Activated T-cell treated with anti-CD3 and anti-CD28 coated beads for 24 hours (primary cell): ENCODE data around the gene SMC4.
"Not testable (repeated sequence)": the region's sequence is repeated elsewhere in the genome, so short reads cannot be mapped to it uniquely, and the experiment has no call there.

ENCODE experiments used
- DNase-seq: peaks from one replicate; pipeline ENCODE4 v3.0.0-alpha.2; 2020; ENCODE audit warnings: low read depth

Gene SMC4

DNA sequence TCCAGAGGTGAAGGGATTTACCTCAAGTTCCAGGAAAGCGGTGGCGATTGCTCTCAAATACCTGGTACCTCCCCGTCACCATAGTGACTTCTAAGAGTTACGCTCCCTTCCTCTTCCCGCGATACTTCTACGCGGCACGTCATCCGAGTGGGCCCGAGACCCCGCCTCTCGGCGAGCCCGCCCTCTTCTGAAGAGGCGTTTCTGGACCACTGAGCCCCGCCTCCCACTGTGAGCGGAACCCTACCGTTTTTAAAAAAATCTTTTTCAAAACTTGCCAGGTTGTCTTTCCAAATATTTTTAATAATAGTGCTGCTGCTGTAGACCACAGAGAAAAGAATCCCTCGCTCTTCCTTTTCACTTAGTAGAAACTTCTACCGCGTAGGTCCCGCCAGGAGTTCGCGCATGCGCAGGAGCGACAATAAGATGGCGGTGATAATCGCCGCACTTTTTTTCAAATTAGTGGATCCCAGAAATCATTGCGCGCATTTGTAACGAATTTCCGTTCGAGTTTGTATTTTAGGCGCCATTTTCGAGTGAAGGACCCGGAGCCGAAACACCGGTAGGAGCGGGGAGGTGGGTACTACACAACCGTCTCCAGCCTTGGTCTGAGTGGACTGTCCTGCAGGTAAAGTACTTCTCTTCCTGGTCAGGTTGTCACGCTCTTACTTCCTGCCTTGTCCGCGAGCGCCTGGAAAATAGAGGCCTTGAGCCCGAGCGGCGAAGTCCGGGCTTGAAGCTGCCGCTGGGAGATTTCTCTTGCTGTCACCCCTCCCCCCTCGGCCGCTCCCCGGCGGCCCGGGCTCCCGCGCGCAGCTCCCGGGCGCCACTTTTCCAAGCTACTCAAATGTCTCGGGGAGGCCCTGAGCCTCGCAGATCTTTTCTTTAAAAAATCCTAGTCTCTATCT is at the start of gene SMC4, which contains the start of gene IFT80:
SMC4 (plus strand) TSS at position 526 of the 905 bp plus-strand sequence. CDS start 1,177 bp downstream, outside the sequence.
IFT80 (minus strand) TSS at position 101 of the 905 bp plus-strand sequence. CDS start 14,625 bp downstream, outside the sequence.
- DNase-seq = peak; percentile 94

DNA sequence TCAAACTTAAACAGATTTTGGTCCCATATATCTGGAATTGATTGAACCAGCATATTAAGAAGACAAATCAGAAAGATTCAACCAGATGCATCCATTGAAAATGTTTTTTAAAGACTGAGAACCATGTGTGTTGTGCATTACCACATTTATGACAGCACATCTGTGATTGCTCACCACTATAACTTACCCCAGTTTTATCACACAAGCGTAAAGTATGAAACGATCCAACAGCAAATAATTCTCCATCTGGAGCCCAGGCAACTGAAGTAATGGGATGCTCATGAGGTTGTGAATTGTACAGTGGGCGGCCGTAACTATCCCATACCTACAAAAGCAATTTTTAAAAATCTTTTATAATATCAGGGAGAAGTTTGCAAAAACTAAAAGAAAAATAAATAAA is 43.6 kb upstream of the SMC4 start:
- DNase-seq = no peak

GRCh38 chr3:160362896-160363295 is 36.6 kb upstream of the SMC4 start:
- DNase-seq = not testable (repeated sequence)

- DNase-seq = no peak
These were observed 33.5 kb upstream of the SMC4 start for GRCh38 chr3:160365869-160366522.

DNA sequence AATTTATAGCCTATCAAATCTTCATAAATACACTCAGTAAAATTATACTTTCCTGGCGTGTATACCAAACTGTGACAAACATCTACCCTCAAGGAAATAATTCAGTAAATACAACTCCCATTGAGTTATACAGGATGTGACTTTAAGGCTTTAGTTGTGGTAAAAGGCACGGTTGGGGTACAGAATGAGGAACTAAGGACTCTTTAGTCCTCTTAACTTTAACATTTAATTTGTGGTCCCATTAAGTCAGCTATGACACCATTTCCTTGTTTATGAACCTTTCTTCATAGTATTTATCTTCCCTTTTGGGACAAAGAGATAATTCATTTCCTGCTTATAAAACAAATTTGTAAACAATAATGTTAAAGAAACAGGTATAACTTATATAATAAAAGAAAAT is 30.6 kb upstream of the SMC4 start:
- DNase-seq = no peak

DNA sequence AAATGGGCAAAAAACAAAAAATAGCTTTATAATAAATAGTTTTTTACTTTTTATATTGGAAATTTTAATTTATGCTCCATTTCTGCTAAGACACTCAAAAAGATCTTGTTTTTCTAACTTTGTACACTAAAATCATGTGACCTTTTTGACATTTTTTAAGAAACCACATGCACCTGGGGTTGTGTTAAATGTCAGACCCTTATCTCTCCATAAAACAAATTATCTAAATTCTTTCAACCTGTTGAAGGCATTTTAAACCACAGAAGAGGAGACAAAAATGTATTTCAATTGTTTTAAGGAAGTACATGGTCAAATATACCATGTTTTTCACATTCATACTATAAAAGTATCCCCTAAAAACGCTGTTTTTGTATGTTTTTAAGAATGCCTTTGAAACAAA is 29.7 kb upstream of the SMC4 start:
- no peak for DNase-seq

- DNase-seq = no peak
These were observed 28.2 kb upstream of the SMC4 start for GRCh38 chr3:160370987-160371857.

DNA sequence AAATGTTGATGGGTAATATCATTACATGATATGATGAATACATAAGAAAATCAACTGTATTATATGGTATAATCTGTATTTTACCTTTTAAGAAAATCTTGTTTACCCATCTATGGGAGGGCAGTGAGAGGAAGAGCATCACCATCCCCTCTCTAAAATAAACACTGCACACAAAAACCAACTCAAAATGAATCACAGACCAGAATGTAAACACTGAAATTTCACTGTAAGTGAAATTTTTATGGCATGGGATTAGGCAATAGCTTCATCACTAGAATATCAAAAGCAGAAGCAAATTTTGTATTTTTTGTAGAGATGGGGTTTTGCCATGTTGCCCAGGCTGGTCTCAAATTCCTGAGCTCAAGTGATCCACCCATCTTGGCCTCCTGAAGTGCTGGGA is 26.7 kb upstream of the SMC4 start:
- no peak for DNase-seq

DNA sequence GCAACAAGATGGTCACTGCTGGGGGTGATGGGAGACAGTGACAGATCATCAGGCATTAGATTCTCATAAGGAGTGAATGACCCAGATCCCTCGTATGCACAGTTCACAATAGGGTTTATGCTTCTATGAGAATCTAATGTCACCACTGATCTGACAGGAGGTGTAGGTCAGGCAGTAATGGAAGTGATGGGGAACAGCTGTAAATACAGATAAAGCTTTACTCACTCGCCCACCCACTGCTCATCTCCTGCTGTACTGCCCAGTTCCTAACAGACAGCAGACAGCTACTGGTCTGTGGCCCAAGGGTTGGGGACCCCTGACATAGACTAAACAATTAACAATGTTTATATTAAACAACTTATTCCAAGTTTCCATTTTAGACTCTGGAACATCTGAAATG is 25.8 kb upstream of the SMC4 start:
- DNase-seq = no peak

DNA sequence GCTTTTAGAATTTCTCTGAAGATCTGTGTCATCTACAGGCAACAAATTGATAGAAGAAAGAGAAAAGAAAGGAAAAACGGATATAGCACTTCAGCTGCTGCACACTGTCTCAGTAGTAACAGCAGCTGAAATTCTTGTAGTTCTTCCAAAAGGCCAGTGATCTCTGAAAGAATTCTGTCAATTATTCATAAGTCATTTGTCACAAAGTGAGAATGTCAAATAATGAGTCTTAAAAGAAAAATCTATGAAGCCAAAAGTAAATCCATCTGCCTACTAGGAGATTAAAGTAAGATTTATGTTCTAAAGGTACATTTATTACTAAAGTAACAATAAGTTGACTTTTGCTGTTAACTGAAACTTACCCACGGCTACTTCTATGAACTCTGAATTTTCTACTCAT is 25.0 kb upstream of the SMC4 start:
- no peak for DNase-seq

GRCh38 chr3:160374925-160375324 is 24.5 kb upstream of the SMC4 start:
- DNase-seq = no peak

DNA sequence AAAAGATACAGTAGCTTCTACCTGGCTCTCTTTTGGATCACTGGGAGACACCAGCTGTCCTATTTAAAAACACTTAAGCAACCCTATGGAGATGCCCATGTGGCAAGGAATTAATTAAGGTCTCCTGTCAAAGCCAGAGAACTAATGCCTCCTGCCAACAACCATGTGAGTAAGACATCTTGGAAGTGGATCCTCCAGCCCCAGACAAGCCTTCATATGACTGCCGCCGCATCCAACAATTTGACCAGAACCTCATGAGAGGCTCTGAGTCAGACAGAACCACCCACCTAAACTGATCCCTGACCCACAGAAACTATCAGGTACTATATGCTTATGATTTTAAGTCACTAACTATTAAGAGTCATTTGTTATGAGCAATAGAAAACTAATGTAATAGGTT is 22.8 kb upstream of the SMC4 start:
- DNase-seq = no peak

- DNase-seq = no peak
These were observed 20.9 kb upstream of the SMC4 start for GRCh38 chr3:160378331-160379109.

DNA sequence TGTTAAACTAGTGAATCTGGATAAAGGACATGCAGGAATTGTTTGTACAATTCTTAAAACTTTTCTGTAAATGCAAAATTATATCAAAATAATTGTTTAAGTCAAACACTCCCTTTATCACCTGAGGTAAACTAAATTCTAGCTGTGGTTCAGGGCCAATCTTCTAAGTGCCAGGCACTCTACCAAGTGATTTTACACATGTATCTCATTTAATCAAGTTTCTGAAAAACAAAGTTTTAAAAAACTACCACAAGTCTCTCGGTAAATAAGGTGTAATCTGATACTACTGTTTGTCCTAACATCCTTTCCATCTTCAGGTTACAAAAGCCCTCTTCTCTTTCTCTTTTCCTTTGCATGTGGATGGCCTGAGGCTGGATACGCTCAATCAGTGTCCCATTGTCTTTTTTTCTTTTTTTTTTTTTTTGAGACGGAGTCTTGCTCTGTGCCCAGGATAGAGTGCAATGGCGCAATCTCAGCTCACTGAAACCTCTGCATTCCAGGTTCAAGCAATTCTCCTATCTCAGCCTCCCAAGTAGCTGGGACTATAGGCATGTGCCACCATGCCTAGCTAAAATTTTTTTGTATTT is 19.7 kb upstream of the SMC4 start:
- DNase-seq = no peak

GRCh38 chr3:160381470-160381869 is 18.0 kb upstream of the SMC4 start:
- DNase-seq = no peak

DNA sequence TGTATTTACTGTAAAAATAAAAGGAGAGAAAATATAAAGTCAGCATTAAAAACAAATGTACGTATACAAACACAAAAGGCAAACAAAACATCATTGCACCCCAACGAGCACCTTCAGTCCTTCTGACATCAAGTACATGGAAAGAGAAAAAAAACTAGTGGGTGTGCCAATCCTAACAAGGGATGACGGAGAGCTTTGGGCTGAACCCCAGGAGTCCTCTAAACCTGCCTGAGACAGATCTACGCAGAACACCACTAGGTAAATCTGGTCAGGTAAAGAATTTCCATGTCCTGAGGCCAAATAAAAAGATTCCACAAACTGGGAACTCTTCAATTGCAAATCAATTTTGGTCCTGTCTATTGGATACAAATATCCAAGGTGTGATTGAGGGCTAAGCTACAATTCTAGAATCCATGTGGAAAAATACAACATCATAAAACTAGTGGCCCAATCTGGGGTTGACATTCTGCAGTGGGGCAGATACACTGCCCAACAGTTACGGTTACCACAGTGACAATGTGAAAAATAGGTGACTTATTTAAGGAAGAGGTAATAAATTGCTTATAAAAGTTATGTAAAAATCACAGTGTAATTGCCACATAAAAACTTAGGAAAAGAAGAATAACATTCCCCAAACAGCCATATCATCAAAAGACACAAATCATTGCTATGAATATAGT is 14.7 kb upstream of the SMC4 start:
- DNase-seq = no peak

- no peak for DNase-seq
These were observed 8.8 kb upstream of the SMC4 start for GRCh38 chr3:160390565-160391138.

DNA sequence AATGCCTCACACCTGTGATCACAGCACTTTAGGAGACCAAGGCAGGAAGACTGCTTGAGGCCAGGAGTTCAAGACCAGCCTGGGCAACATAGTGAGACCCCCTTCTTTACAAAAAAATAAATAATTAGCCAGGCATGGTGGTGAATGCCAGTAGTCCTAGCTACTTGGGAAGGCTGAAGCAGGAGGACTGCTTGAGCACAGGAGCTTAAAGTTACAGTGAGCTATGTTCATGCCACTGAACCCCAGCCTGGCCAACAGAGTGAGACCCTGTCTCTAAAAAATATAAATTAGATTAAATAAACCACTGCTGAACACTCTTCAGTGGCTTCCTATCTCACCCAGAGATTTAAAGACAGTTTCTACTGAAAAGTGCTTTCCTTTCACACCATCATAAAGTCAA is 6.7 kb upstream of the SMC4 start:
- DNase-seq = no peak

- DNase-seq = no peak
These were observed 6.0 kb upstream of the SMC4 start for GRCh38 chr3:160393346-160394008.

DNA sequence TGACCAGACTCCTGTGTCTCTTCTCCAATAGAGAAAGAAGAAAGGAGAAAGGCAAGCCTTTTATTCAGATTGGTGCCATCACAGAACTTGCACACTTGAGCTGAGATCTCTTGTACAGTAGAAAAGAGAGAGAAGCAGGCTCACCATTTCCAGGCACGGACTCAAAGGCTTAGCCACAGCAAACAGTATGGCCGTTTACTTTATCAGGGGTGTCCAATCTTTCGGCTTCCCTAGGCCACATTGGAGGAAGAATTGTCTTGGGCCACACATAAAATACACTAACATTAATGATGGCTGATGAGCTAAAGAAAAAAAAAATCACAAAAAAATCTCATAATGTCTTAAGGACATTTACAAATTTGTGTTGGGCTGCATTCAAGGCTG is 5.4 kb upstream of the SMC4 start:
- no peak for DNase-seq
